GM19468 (cell line): ENCODE results near the gene TCF25.
"Not testable (repeated sequence)": the region's sequence is repeated elsewhere in the genome, so short reads cannot be mapped to it uniquely, and the experiment has no call there.

Experiments
- ATAC-seq: cut with Tn5 transposase; IDR thresholded peaks from one replicate; pipeline ENCODE4 v1.9.1; 2021; ENCODE audit warnings: mild to moderate bottlenecking, moderate library complexity, moderate number of reproducible peaks; ENCODE audit not compliant: unreplicated experiment; ENCODE audit errors: extremely low read depth

The TCF25 gene

GRCh38 chr16:89915303-89916232, 42.2 kb downstream of the TCF25 start:
- ATAC-seq: no peak

- ATAC-seq: peak; percentile 74
These were observed 44.5 kb downstream of the TCF25 start for GRCh38 chr16:89917773-89918452.

- ATAC-seq: no peak
These were observed 45.3 kb downstream of the TCF25 start, which contains the start of gene MC1R for GRCh38 chr16:89918453-89919347. Gene MC1R (plus strand): TSS chr16:89918862. CDS start chr16:89919259, 397 bp downstream.

DNA sequence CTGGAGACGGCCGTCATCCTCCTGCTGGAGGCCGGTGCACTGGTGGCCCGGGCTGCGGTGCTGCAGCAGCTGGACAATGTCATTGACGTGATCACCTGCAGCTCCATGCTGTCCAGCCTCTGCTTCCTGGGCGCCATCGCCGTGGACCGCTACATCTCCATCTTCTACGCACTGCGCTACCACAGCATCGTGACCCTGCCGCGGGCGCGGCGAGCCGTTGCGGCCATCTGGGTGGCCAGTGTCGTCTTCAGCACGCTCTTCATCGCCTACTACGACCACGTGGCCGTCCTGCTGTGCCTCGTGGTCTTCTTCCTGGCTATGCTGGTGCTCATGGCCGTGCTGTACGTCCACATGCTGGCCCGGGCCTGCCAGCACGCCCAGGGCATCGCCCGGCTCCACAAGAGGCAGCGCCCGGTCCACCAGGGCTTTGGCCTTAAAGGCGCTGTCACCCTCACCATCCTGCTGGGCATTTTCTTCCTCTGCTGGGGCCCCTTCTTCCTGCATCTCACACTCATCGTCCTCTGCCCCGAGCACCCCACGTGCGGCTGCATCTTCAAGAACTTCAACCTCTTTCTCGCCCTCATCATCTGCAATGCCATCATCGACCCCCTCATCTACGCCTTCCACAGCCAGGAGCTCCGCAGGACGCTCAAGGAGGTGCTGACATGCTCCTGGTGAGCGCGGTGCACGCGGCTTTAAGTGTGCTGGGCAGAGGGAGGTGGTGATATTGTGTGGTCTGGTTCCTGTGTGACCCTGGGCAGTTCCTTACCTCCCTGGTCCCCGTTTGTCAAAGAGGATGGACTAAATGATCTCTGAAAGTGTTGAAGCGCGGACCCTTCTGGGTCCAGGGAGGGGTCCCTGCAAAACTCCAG, 46.4 kb downstream of the TCF25 start:
- ATAC-seq: no peak

DNA sequence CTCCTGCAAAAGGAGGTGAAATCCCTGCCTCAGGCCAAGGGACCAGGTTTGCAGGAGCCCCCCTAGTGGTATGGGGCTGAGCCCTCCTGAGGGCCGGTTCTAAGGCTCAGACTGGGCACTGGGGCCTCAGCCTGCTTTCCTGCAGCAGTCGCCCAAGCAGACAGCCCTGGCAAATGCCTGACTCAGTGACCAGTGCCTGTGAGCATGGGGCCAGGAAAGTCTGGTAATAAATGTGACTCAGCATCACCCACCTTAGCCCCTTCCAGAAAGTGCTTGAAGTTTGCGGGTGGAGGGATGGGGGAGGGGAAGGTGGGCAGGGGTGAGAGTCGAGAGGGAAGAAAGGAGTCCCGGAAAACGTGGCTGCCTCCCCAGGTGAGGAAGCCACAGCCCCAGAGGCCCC, 47.3 kb downstream of the TCF25 start:
- no peak for ATAC-seq

- no peak for ATAC-seq
These were observed 47.8 kb downstream of the TCF25 start for GRCh38 chr16:89921131-89921701.

GRCh38 chr16:89921702-89922476, 48.5 kb downstream of the TCF25 start:
- no peak for ATAC-seq

- no peak for ATAC-seq
These were observed 49.1 kb downstream of the TCF25 start for GRCh38 chr16:89922477-89922883.

- ATAC-seq: no peak
These were observed 49.7 kb downstream of the TCF25 start, which contains the start of gene TUBB3 for GRCh38 chr16:89922884-89923639. Gene TUBB3 (plus strand): TSS chr16:89923342. CDS start chr16:89923402, 60 bp downstream.

DNA sequence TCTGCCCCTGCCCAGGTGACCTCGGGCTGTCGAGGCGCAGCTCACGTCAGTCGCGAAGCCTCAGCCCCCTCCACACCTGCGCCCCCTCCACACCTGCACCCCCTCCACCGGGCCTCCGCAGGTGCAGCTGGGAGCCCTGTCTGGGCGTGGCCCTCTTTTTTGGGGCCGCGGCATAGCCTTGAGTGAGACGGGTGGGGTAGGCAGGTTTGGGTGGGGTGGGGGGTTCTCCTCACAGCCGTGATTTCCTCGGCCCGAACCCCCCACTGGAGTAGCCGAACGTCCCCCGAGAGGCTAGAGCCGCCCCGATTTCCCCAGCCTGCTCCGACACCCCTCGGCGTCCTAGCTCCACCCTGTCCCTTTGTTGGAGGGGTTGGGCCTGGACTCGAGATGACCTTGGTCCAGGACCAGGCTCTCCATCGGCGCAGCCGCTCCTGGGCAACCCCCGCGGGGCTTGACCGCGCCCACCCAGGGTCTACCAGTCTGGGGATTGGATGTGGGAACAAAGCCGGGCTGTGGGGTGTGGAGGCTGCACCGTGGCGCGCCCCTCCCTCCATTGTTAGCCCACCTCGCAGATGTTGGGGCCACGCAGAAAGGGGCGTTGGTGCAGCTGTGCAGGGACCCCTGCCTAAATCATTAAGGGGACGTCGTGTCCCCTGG, 50.4 kb downstream of the TCF25 start:
- ATAC-seq: no peak

DNA sequence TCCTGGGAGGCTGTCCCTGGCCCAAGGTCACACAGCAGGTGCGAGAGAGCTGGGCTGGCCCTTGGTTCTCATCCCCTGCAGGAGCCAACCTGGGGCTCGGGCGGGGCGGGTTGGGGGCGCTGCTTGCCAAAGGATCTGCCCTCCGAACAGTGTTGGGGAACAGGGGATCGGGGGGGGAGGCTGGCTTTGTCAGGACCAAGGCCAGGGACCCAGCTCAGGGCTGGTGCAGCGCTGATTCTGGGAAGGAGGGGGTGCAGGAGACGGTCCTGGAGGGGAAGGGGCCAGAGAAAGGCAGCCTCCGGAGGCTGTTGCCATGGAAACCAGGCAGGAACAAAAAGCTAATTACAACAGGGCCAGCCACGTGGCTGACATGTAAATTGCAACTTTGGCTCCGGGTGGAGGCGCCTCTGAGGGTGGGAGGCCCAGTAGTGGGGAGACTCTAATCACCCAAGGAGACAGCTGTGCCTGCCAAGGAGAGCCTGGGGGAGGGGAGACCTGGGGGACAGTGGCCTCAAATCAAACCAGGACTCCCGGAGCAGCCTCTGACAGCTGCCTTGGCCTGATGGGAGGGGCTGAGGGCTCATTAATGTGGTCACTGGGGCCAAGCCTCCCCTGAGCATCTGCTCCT, 51.0 kb downstream of the TCF25 start:
- no peak for ATAC-seq

DNA sequence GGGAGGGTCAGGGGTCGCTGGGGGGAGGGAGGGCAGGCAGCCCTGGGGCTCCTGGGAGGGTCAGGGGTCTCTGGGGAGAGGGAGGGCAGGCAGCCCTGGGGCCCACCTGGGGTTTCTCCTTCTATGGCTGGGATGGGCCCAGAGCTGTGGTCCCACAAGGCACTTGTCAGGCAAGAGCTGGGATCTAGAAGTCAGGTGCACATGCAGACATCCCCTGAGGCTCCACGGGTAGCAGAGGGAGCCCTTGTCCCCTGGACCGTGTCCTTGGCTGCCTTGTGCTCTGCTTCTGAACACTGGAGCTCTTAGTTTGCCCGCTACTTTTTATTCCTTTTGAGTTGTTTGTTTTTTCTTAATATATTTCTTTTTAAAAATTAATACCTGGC, 51.5 kb downstream of the TCF25 start:
- ATAC-seq: no peak

DNA sequence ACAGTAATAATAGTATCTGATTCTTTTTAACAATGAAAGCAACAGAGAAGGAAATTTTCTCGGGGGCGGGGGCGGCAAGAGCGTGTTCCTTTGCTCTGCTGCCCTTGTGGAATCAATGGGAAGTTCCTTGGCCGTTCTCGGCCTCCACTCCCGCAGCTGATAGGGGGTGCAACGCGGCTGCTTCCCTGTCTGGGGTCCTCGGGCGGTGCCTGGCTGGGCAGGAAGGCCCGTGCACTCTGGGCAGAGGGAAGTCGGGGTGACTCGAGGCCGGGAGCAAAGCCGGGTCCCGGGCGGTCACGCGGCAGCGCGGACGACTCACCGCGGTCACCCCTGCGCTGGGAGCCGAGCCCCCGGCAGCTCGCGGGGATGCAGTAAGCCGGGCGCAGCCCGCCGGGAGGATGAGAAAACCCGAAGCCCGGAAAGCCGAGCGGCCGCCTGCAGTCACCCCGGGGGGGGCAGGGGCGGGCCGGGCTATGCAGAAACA, 52.2 kb downstream of the TCF25 start:
- ATAC-seq: no peak

GRCh38 chr16:89931305-89931896, 58.0 kb downstream of the TCF25 start:
- no peak for ATAC-seq

- ATAC-seq: no peak
These were observed 58.6 kb downstream of the TCF25 start for GRCh38 chr16:89931964-89932363.

DNA sequence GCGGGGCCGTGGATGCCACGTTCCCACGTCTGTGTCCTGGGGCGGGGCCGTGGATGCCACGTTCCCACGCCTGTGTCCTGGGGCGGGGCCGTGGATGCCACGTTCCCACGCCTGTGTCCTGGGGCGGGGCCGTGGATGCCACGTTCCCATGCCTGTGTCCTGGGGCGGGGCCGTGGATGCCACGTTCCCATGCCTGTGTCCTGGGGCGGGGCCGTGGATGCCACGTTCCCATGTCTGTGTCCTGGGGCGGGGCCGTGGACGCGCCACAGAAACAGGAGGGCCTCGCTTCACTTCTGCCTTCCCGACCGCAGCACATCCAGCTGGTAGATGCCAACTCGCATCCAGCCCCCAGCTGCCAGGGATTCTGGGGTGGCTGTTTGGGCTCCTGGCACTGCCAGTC, 60.6 kb downstream of the TCF25 start:
- not testable (repeated sequence) for ATAC-seq
